ENCODE measurements around the gene PODNL1. TPM values are rescaled to one million over a fixed set of nuclear protein-coding genes. Genes with fewer than 3 reads are reported as not detected.
A peak's percentile ranks its signal among the peaks of the same experiment; 100 is the strongest.

The PODNL1 gene
- total RNA-seq, 6 experiments from 2014 or later: 0.19 to 0.33 TPM; not detected in 4

DNA sequence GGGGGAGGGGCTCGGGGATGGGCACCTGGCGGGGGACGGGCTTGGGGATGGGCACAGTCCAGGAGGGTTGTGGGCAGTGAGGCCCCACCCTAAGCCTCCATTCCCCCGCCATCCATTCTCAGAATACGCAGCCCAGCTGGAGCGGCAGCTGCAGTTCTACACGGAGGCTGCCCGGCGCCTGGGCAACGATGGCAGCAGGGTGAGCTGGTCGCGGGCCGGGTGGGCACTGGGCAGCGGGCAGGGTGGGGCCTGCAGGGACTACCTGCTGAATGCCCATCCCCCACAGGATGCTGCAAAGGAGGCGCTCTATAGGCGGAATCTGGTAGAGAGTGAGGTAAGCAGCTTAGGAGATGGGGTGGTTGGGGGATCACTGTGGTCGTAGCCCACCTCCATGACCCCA lies 8.3 kb downstream of the PODNL1 start:
- H3K27me3 ChIP-seq: no peaks in the 10 kb centered on the region
- no peaks in the 10 kb centered on the region for H3K9me3 ChIP-seq
- no peak overlapping the region for H3K27ac ChIP-seq
- no peak for DNase-seq
- WGBS (ENCODE audit: insufficient coverage, low coverage, low lambda C conversion rate, missing lambda C conversion rate): 79% methylated on average over 4 of the region's 17 CpGs
- peaks cover 0 to 10% (median 0%) of the 10 kb centered on the region in 4 donors for H3K36me3 ChIP-seq
- no peak for ATAC-seq
- intact Hi-C loops (cut with DNase I): no loop called here
- no peaks in the 10 kb centered on the region for H3K4me1 ChIP-seq
- TF ChIP-seq, protein P1, sequence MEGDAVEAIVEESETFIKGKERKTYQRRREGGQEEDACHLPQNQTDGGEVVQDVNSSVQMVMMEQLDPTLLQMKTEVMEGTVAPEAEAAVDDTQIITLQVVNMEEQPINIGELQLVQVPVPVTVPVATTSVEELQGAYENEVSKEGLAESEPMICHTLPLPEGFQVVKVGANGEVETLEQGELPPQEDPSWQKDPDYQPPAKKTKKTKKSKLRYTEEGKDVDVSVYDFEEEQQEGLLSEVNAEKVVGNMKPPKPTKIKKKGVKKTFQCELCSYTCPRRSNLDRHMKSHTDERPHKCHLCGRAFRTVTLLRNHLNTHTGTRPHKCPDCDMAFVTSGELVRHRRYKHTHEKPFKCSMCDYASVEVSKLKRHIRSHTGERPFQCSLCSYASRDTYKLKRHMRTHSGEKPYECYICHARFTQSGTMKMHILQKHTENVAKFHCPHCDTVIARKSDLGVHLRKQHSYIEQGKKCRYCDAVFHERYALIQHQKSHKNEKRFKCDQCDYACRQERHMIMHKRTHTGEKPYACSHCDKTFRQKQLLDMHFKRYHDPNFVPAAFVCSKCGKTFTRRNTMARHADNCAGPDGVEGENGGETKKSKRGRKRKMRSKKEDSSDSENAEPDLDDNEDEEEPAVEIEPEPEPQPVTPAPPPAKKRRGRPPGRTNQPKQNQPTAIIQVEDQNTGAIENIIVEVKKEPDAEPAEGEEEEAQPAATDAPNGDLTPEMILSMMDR (IDR thresholded peaks at IDR 0.05): no peak
- no peak for TF ChIP-seq POLR2A (IDR thresholded peaks at IDR 0.05)
- no peak overlapping the region for H3K4me3 ChIP-seq

DNA sequence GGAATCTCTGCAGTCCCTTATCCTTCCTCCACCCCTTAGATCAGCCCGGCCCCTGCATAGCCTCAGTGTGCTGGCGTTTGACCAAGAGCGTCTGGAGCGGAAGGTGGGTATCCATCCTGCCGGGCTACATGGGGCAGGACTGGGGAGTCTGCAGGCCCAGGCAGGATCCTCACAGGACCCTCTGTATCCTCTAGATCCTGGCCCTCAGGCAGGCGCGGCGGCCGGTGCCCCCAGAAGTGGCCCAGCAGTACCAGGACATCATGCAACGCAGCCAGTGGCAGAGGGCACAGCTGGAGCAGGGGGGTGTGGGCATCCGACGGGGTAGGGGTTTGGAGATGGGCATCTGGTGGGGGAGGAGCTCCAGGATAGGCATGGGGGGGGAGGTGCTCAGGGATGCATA lies 8.9 kb downstream of the PODNL1 start:
- Histone ChIP-seq H3K27ac (no peak overlapping the region), H3K36me3 (peaks cover 0 to 16% (median 0%) of the 10 kb centered on the region in 4 donors), H3K4me3 (no peak overlapping the region), H3K4me1 (no peaks in the 10 kb centered on the region), H3K9me3 (no peaks in the 10 kb centered on the region), H3K27me3 (no peaks in the 10 kb centered on the region)
- 78% methylated on average over 4 of the region's 12 CpGs for WGBS (ENCODE audit: insufficient coverage, low coverage, low lambda C conversion rate, missing lambda C conversion rate)
- TF ChIP-seq, protein P1 (IDR thresholded peaks at IDR 0.05): no peak
- TF ChIP-seq POLR2A (IDR thresholded peaks at IDR 0.05): no peak
- intact Hi-C loops (cut with DNase I): no loop called here
- ATAC-seq: no peak
- DNase-seq: no peak

DNA sequence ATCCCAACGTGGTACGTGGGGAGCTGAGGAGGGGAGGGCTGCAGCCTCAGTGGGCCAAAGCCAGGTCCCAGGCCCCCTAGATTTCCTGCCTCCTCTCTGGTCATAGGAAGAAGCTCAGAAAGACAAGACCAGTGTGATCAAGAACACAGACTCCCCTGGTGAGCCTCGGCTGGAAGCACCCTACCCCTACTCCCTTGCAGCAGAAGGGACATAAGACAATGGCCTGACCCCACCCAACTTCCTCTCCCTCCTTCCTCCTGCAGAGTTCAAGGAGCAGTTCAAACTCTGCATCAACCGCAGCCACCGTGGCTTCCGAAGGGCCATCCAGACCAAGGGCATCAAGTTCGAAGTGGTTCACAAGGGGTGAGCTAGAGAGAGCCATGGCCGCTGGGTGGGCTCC lies 11.5 kb downstream of the PODNL1 start:
- no peaks in the 10 kb centered on the region for H3K4me1 ChIP-seq
- peaks cover 0 to 31% (median 10%) of the 10 kb centered on the region in 4 donors for H3K36me3 ChIP-seq
- H3K4me3 ChIP-seq: no peak overlapping the region
- no peak for TF ChIP-seq POLR2A (IDR thresholded peaks at IDR 0.05)
- TF ChIP-seq, protein P1 (IDR thresholded peaks at IDR 0.05): no peak
- DNase-seq (no peak), ATAC-seq (peak; percentile 19 to 43 (median 42))
- intact Hi-C loops (cut with DNase I): no loop called here
- H3K27me3 ChIP-seq: no peaks in the 10 kb centered on the region
- no peak overlapping the region for H3K27ac ChIP-seq
- no peaks in the 10 kb centered on the region for H3K9me3 ChIP-seq
- 69% methylated on average over 3 of the region's 8 CpGs for whole genome bisulfite sequencing (ENCODE audit: insufficient coverage, low coverage, low lambda C conversion rate, missing lambda C conversion rate)

DNA sequence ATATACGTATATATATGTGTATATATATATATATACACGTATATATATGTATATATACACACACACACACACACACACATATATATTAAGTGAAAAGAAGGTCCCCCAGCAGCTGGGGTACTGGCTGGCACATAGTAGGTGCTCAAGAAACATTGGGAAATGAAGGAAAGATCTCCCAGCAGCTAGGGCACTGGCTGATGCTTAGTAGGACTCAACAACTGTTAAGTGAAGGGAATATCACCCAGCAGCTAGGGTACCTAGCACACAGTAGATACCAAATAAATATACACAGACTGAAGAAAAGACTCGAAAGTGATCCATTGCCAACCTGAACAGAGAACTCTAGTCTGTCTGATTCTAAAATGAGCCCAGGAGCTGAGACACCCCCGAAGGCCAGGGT lies 12.2 kb downstream of the PODNL1 start:
- WGBS (ENCODE audit: insufficient coverage, low coverage, low lambda C conversion rate, missing lambda C conversion rate): 88% methylated on average over 2 of the region's 4 CpGs
- intact Hi-C loops (cut with DNase I): no loop called here

More for the DNA sequence above, 12.2 kb downstream of the PODNL1 start:
- TF ChIP-seq POLR2A (IDR thresholded peaks at IDR 0.05): no peak
- TF ChIP-seq, protein P1 (IDR thresholded peaks at IDR 0.05): no peak
- ATAC-seq (no peak), DNase-seq (no peak)
- Histone ChIP-seq H3K27me3 (no peaks in the 10 kb centered on the region), H3K36me3 (peaks cover 0 to 36% (median 12%) of the 10 kb centered on the region in 4 donors), H3K4me1 (no peaks in the 10 kb centered on the region), H3K9me3 (no peaks in the 10 kb centered on the region), H3K4me3 (no peak overlapping the region), H3K27ac (no peak overlapping the region)

Data from right lobe of liver (tissue), 6 donors.